ENCODE measurements around the gene AK8.
"Not testable (repeated sequence)": the region's sequence is repeated elsewhere in the genome, so short reads cannot be mapped to it uniquely, and the experiment has no call there.

The AK8 gene

GRCh38 chr9:132712753-132713152 lies 165.3 kb downstream of the AK8 start:
- no peak for DNase-seq

- no peak for DNase-seq
These were observed 166.2 kb downstream of the AK8 start for GRCh38 chr9:132711846-132712245.

- not testable (repeated sequence) for DNase-seq
These were observed 166.9 kb downstream of the AK8 start for GRCh38 chr9:132711152-132711551.

GRCh38 chr9:132710333-132710732 lies 167.8 kb downstream of the AK8 start:
- no peak for DNase-seq

- DNase-seq, result no peak
These were observed 169.2 kb downstream of the AK8 start for GRCh38 chr9:132708769-132709430.

GRCh38 chr9:132708239-132708638 lies 169.8 kb downstream of the AK8 start:
- no peak for DNase-seq

- DNase-seq, result no peak
These were observed 174.7 kb downstream of the AK8 start for GRCh38 chr9:132703336-132703735.

- DNase-seq, result no peak
These were observed 175.8 kb downstream of the AK8 start for GRCh38 chr9:132702254-132702653.

- no peak for DNase-seq
These were observed 178.1 kb downstream of the AK8 start for GRCh38 chr9:132699956-132700355.

- DNase-seq, result no peak
These were observed 179.1 kb downstream of the AK8 start for GRCh38 chr9:132698989-132699388.

GRCh38 chr9:132697230-132697629 lies 180.9 kb downstream of the AK8 start:
- no peak for DNase-seq

GRCh38 chr9:132694144-132694543 lies 183.9 kb downstream of the AK8 start:
- DNase-seq, result no peak

GRCh38 chr9:132690696-132691095 lies 187.4 kb downstream of the AK8 start:
- DNase-seq, result no peak

GRCh38 chr9:132683873-132684272 lies 194.2 kb downstream of the AK8 start:
- no peak for DNase-seq

- DNase-seq, result no peak
These were observed 196.5 kb downstream of the AK8 start for GRCh38 chr9:132681561-132681960.

- no peak for DNase-seq
These were observed 198.0 kb downstream of the AK8 start for GRCh38 chr9:132679946-132680625.

GRCh38 chr9:132677976-132678375 lies 200.1 kb downstream of the AK8 start:
- DNase-seq, result no peak
